GM12878 (cell line): Measurements from ENCODE around the gene PAX4. TPM values are rescaled to one million over a fixed set of nuclear protein-coding genes. Genes with fewer than 3 reads are reported as not detected.

ENCODE experiments used
- BRCA1 ChIP-seq: IDR thresholded peaks from 2 replicates; pipeline ENCODE4 v1.6.1; 2011; ENCODE audit warnings: low read depth, low read length, improper control_type of control experiment
- CHD1 ChIP-seq: IDR thresholded peaks from 2 replicates; pipeline ENCODE4 v1.6.1; 2012; ENCODE audit warnings: low read depth, low read length, improper control_type of control experiment
- CTCF ChIP-seq, 3 experiments: IDR thresholded peaks in 2 of 3; conservative IDR thresholded peaks in 1 of 3; 2 replicates each; pipeline ENCODE4 v1.5.1; 2011; ENCODE audit warnings: low read depth in 3 of 3, low read length in 3 of 3, mild to moderate bottlenecking in 3 of 3, control low read depth in 2 of 3, moderate library complexity in 2 of 3, inconsistent platforms in 1 of 3, mixed read lengths in 1 of 3; ENCODE audit not compliant: control insufficient read depth in 2 of 3, insufficient read depth in 1 of 3; ENCODE audit errors: extremely low read depth in 1 of 3
- DPF2 ChIP-seq: fragments of 450-650 bp; IDR thresholded peaks from 2 replicates; pipeline ENCODE4 v1.6.1; 2017; ENCODE audit warnings: mild to moderate bottlenecking
- EGR1 ChIP-seq, 2 experiments: IDR thresholded peaks; 1 replicate in 1 of 2; 2 replicates in 1 of 2; pipeline ENCODE4 v1.6.1; 2011 to 2012; ENCODE audit warnings: low read depth in 2 of 2, low read length in 2 of 2, borderline replicate concordance in 1 of 2, mild to moderate bottlenecking in 1 of 2, moderate library complexity in 1 of 2
- FOS ChIP-seq: IDR thresholded peaks from 3 replicates; pipeline ENCODE4 v1.6.1; 2011; ENCODE audit warnings: borderline replicate concordance; ENCODE audit not compliant: insufficient read length; ENCODE audit errors: extremely low read depth
- HDGF ChIP-seq: fragments of 450-650 bp; IDR thresholded peaks from 2 replicates; pipeline ENCODE4 v1.6.1; 2016; ENCODE audit warnings: antibody characterized with exemption
- HSF1 ChIP-seq: fragments of 150-350 bp; IDR thresholded peaks from 2 replicates; pipeline ENCODE4 v1.6.1; 2014; ENCODE audit warnings: mild to moderate bottlenecking, low read depth, low read length
- IKZF1 ChIP-seq: fragments of 450-650 bp; conservative IDR thresholded peaks from 2 replicates; pipeline ENCODE4 v1.6.1; 2017; ENCODE audit warnings: antibody characterized with exemption, mild to moderate bottlenecking
- JUNB ChIP-seq: IDR thresholded peaks from 2 replicates; pipeline ENCODE4 v1.6.1; 2016; ENCODE audit warnings: antibody characterized with exemption, mild to moderate bottlenecking
- MLLT1 ChIP-seq: fragments of 450-650 bp; IDR thresholded peaks from 2 replicates; pipeline ENCODE4 v1.6.1; 2016; ENCODE audit warnings: mild to moderate bottlenecking
- NRF1 ChIP-seq: conservative IDR thresholded peaks from 2 replicates; pipeline ENCODE4 v1.6.1; 2011; ENCODE audit warnings: mild to moderate bottlenecking, low read depth, low read length, improper control_type of control experiment
- RBBP5 ChIP-seq: fragments of 200-600 bp; sonication (generic); conservative IDR thresholded peaks from 2 replicates; pipeline ENCODE4 v1.6.1; 2016
- SIX5 ChIP-seq: IDR thresholded peaks from 2 replicates; pipeline ENCODE4 v1.6.1; 2011; ENCODE audit warnings: mild to moderate bottlenecking, low read depth, low read length, moderate library complexity; ENCODE audit not compliant: severe bottlenecking
- SKIL ChIP-seq: fragments of 450-650 bp; IDR thresholded peaks from 2 replicates; pipeline ENCODE4 v1.6.1; 2017; ENCODE audit warnings: mild to moderate bottlenecking, low read depth, inconsistent platforms; ENCODE audit not compliant: poor library complexity, severe bottlenecking
- SMAD1 ChIP-seq: fragments of 450-650 bp; IDR thresholded peaks from 2 replicates; pipeline ENCODE4 v1.6.1; 2018; ENCODE audit warnings: mild to moderate bottlenecking, low read depth; ENCODE audit not compliant: partially characterized antibody
- ZBTB40 ChIP-seq: fragments of 450-650 bp; IDR thresholded peaks from 2 replicates; pipeline ENCODE4 v1.6.1; 2016; ENCODE audit warnings: mild to moderate bottlenecking, moderate library complexity, borderline replicate concordance
- ZNF24 ChIP-seq: fragments of 450-650 bp; IDR thresholded peaks from 2 replicates; pipeline ENCODE4 v1.6.1; 2017; ENCODE audit warnings: antibody characterized with exemption, mild to moderate bottlenecking
- polyA plus RNA-seq, 11 experiments: library from polyadenylated mRNA; depleted of rRNA in 4 of 11; unstranded in 6 of 11; stranded (reverse) in 5 of 11; fragments of >200 nt; fragmentation: Nextera tagmentation in 4 of 11; fragmentation: Illumina TruSeq in 1 of 11; extraction: Ambion mirVana in 4 of 11; extraction: Trizol in 1 of 11; gene quantifications; 1 replicate in 1 of 11; 2 replicates in 10 of 11; pipeline versions ENCODE4 v1.2.1 to v1.2.3, GENCODE V29; 2011 to 2016; ENCODE audit warnings: inconsistent platforms in 2 of 11, missing spikeins in 2 of 11, low read depth in 1 of 11
- total RNA-seq, 4 experiments: library from RNA; depleted of rRNA in 3 of 4; stranded (reverse); fragments of >200 nt in 3 of 4; fragmentation: Illumina TruSeq in 1 of 4; extraction: Trizol in 1 of 4; gene quantifications; 2 replicates each; pipeline versions ENCODE4 v1.2.1 to v1.2.3, GENCODE V29; 2013 to 2021

The PAX4 gene
- total and polyA plus RNA-seq, 10 of the 15 experiments (the other 5 are each of a cell fraction or from before 2014, with no cell fraction given): 0.27 TPM; not detected in 9

GRCh38 chr7:127650847-127651555 is 33.1 kb upstream of the PAX4 start (continued):
- peak; percentile 19; the same call in 1 of the 2 replicates for TF ChIP-seq ZBTB40
- TF ChIP-seq MLLT1: peak; percentile 77
- TF ChIP-seq HSF1: no peak
- TF ChIP-seq CTCF (IDR thresholded peaks at IDR 0.05 in 2 of 3, conservative IDR thresholded peaks at IDR 0.05 in 1 of 3; ENCODE audit: control insufficient read depth in 2 of 3, extremely low read depth in 1 of 3, insufficient read depth in 1 of 3, low read depth in 3 of 3, low read length in 3 of 3): no peak
- TF ChIP-seq ZNF24: no peak
- TF ChIP-seq RBBP5: no peak
- TF ChIP-seq DPF2: 0 out of 2 replicates have a peak, but pooled peaks have one; percentile 16
- TF ChIP-seq JUNB: no peak
- no peak for TF ChIP-seq SIX5
- TF ChIP-seq EGR1 (IDR thresholded peaks at IDR 0.05; ENCODE audit: borderline replicate concordance in 1 of 2, low read depth in 2 of 2, low read length in 2 of 2): no peak
- no peak for TF ChIP-seq CHD1
- no peak for TF ChIP-seq FOS
- no peak for TF ChIP-seq SKIL
- TF ChIP-seq NRF1: no peak
- TF ChIP-seq BRCA1: no peak
- no peak for TF ChIP-seq IKZF1
- no peak for TF ChIP-seq HDGF
- no peak for TF ChIP-seq SMAD1
